Liver (tissue), 3 donors: ENCODE measurements around the gene PIP4K2C.
A peak's percentile ranks its signal among the peaks of the same experiment; 100 is the strongest.

Experiments used
- RAD21 ChIP-seq, 2 donors: IDR thresholded peaks; 2 replicates each; pipeline ENCODE4 v1.6.1; 2016; ENCODE audit warnings: antibody characterized with exemption in 2 of 2, mild to moderate bottlenecking in 2 of 2
- SP1 ChIP-seq: IDR thresholded peaks from 2 replicates; pipeline ENCODE4 v1.6.1; 2018; ENCODE audit warnings: antibody characterized with exemption, mild to moderate bottlenecking
- YY1 ChIP-seq: IDR thresholded peaks from 2 replicates; pipeline ENCODE4 v1.6.1; 2016; ENCODE audit warnings: antibody characterized with exemption, mild to moderate bottlenecking
- TF ChIP-seq, protein P1 (sequence below): IDR thresholded peaks from 2 replicates; pipeline ENCODE4 v1.6.1; 2016; ENCODE audit warnings: antibody characterized with exemption, mild to moderate bottlenecking
- TF ChIP-seq, protein P2 (sequence below): fragments of 150-350 bp; IDR thresholded peaks from 2 replicates; pipeline ENCODE4 v1.5.1; 2017; ENCODE audit warnings: improper control_type of control experiment, low read depth, low read length; ENCODE audit not compliant: missing input control
- TF ChIP-seq, protein P3 (sequence below): IDR thresholded peaks from 2 replicates; pipeline ENCODE4 v1.6.1; 2016; ENCODE audit warnings: antibody characterized with exemption
- TF ChIP-seq, protein P4 (sequence below): IDR thresholded peaks from 2 replicates; pipeline ENCODE4 v1.6.1; 2016; ENCODE audit warnings: antibody characterized with exemption
- donor health status: healthy.
- donor health status: healthy.

DNA sequence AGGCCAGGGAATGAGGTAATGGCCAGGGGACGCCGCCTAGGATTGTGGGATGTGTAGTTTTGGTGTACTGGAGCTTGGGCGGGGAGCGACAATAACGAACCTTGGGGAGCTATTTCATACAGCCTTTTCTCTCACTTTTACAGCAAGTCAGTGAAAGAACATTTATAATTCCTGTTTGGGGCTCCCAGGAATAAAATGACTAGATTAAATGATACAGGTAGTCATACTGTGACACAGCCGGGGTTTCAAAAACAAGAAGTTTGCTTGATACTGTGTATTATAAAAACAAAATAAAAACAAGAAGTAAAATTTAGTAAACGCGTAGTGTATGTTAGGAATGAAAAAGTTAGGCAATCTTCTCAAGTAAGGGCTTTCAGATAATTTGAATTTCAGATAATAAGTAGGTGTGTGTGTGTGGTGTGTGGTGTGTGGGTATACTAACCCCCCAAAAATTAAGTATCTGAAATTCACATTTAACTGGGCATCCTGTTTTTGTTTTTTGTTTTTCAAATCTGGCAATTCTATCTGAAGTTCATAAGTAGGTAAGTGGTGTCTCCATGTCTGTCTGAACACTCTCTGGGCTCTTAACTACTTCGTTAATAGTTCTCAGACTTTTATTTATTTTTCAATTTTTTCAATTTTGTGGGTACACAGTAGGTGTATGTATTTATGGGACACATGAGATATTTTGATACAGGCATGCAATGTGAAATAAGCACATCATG lies 43.5 kb upstream of the PIP4K2C start:
- TF ChIP-seq, protein P1, sequence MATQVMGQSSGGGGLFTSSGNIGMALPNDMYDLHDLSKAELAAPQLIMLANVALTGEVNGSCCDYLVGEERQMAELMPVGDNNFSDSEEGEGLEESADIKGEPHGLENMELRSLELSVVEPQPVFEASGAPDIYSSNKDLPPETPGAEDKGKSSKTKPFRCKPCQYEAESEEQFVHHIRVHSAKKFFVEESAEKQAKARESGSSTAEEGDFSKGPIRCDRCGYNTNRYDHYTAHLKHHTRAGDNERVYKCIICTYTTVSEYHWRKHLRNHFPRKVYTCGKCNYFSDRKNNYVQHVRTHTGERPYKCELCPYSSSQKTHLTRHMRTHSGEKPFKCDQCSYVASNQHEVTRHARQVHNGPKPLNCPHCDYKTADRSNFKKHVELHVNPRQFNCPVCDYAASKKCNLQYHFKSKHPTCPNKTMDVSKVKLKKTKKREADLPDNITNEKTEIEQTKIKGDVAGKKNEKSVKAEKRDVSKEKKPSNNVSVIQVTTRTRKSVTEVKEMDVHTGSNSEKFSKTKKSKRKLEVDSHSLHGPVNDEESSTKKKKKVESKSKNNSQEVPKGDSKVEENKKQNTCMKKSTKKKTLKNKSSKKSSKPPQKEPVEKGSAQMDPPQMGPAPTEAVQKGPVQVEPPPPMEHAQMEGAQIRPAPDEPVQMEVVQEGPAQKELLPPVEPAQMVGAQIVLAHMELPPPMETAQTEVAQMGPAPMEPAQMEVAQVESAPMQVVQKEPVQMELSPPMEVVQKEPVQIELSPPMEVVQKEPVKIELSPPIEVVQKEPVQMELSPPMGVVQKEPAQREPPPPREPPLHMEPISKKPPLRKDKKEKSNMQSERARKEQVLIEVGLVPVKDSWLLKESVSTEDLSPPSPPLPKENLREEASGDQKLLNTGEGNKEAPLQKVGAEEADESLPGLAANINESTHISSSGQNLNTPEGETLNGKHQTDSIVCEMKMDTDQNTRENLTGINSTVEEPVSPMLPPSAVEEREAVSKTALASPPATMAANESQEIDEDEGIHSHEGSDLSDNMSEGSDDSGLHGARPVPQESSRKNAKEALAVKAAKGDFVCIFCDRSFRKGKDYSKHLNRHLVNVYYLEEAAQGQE = no peak
- TF ChIP-seq YY1 = peak; percentile 53
- TF ChIP-seq, protein P2, sequence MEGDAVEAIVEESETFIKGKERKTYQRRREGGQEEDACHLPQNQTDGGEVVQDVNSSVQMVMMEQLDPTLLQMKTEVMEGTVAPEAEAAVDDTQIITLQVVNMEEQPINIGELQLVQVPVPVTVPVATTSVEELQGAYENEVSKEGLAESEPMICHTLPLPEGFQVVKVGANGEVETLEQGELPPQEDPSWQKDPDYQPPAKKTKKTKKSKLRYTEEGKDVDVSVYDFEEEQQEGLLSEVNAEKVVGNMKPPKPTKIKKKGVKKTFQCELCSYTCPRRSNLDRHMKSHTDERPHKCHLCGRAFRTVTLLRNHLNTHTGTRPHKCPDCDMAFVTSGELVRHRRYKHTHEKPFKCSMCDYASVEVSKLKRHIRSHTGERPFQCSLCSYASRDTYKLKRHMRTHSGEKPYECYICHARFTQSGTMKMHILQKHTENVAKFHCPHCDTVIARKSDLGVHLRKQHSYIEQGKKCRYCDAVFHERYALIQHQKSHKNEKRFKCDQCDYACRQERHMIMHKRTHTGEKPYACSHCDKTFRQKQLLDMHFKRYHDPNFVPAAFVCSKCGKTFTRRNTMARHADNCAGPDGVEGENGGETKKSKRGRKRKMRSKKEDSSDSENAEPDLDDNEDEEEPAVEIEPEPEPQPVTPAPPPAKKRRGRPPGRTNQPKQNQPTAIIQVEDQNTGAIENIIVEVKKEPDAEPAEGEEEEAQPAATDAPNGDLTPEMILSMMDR = no peak
- TF ChIP-seq, protein P3, sequence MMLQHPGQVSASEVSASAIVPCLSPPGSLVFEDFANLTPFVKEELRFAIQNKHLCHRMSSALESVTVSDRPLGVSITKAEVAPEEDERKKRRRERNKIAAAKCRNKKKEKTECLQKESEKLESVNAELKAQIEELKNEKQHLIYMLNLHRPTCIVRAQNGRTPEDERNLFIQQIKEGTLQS = no peak
- no peak for TF ChIP-seq RAD21 (IDR thresholded peaks at IDR 0.05)
- no peak for TF ChIP-seq SP1
- TF ChIP-seq, protein P4, sequence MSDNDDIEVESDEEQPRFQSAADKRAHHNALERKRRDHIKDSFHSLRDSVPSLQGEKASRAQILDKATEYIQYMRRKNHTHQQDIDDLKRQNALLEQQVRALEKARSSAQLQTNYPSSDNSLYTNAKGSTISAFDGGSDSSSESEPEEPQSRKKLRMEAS = no peak
